Right lobe of liver (tissue), 4 donors: Measurements from ENCODE around the gene SLC39A12.

Experiments
- POLR2A ChIP-seq: fragments of 450-650 bp; IDR thresholded peaks from one replicate; pipeline ENCODE4 v1.6.1; 2017; ENCODE audit warnings: antibody characterized with exemption, mild to moderate bottlenecking
- TF ChIP-seq, protein P1 (sequence below), 4 donors: fragments of 200-600 bp in 3 of 4; fragments of 450-650 bp in 1 of 4; IDR thresholded peaks; one replicate each; pipeline versions ENCODE4 v1.5.1 to v1.8.0; 2016 to 2022; ENCODE audit warnings: antibody characterized with exemption in 4 of 4, mild to moderate bottlenecking in 2 of 4
- donor health status: DM: no; HTN: no; CAD: no.
- donor health status: DM: no; HTN: no; CAD: no.
- donor health status: DM: no; HTN: yes; CAD: no.

- TF ChIP-seq, protein P1, sequence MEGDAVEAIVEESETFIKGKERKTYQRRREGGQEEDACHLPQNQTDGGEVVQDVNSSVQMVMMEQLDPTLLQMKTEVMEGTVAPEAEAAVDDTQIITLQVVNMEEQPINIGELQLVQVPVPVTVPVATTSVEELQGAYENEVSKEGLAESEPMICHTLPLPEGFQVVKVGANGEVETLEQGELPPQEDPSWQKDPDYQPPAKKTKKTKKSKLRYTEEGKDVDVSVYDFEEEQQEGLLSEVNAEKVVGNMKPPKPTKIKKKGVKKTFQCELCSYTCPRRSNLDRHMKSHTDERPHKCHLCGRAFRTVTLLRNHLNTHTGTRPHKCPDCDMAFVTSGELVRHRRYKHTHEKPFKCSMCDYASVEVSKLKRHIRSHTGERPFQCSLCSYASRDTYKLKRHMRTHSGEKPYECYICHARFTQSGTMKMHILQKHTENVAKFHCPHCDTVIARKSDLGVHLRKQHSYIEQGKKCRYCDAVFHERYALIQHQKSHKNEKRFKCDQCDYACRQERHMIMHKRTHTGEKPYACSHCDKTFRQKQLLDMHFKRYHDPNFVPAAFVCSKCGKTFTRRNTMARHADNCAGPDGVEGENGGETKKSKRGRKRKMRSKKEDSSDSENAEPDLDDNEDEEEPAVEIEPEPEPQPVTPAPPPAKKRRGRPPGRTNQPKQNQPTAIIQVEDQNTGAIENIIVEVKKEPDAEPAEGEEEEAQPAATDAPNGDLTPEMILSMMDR (IDR thresholded peaks at IDR 0.05) = no peak
- TF ChIP-seq POLR2A = no peak
These were observed 44.1 kb upstream of the SLC39A12 start for GRCh38 chr10:17907641-17908040.
